H1 (cell line): ENCODE data around the gene TCF20. TPM values are rescaled to one million over a fixed set of nuclear protein-coding genes. Genes with fewer than 3 reads are reported as not detected.

Source experiments
- CTCF ChIA-PET: fragments of 300-600 bp; sonication (Branson Sonifier 250); formaldehyde crosslinking; loops from one replicate; lab custom pipeline; 2021; ENCODE audit not compliant: partially characterized antibody; lab: Charles Lee
- POLR2A ChIA-PET: fragments of 300-600 bp; sonication (Branson Sonifier 250); formaldehyde crosslinking; loops from one replicate; lab custom pipeline; 2021; ENCODE audit warnings: inconsistent platforms; ENCODE audit not compliant: partially characterized antibody; lab: Charles Lee
- DNase-seq, 2 experiments: peaks; one replicate each; pipeline versions ENCODE4 v3.0.0 to v3.0.0-alpha.2; 2010 to 2022; ENCODE audit warnings: low spot score in 2 of 2, low read depth in 1 of 2, mixed read lengths in 1 of 2
- FAIRE-seq: peaks from 2 replicates; lab custom pipeline; 2011; peaks lifted over from hg19 to GRCh38; lab: Jason Lieb, UNC
- H2AFZ ChIP-seq: 2 replicates; pipeline ENCODE4 v1.8.1; 2012; ENCODE audit warnings: low read length, inconsistent platforms
- H2AK5ac ChIP-seq: 2 replicates; pipeline ENCODE4 v1.6.1; 2013; ENCODE audit warnings: low read depth, low read length
- H2BK120ac ChIP-seq: replicated peaks from 2 replicates; pipeline ENCODE3; 2013; ENCODE audit warnings: low read depth, low read length, inconsistent platforms
- H2BK12ac ChIP-seq: 2 replicates; pipeline ENCODE4 v1.6.1; 2013; ENCODE audit warnings: low read depth, low read length
- H2BK15ac ChIP-seq: 2 replicates; pipeline ENCODE4 v1.6.1; 2013; ENCODE audit warnings: low read length
- H2BK20ac ChIP-seq: 2 replicates; pipeline ENCODE4 v1.6.1; 2013; ENCODE audit warnings: low read length
- H2BK5ac ChIP-seq: 2 replicates; pipeline ENCODE4 v1.6.1; 2013; ENCODE audit warnings: low read depth, low read length
- H3K14ac ChIP-seq: 2 replicates; pipeline ENCODE4 v1.6.1; 2013; ENCODE audit warnings: inconsistent platforms; ENCODE audit not compliant: insufficient read length
- H3K18ac ChIP-seq: 2 replicates; pipeline ENCODE4 v1.6.1; 2013; ENCODE audit warnings: low read length; ENCODE audit errors: extremely low read depth
- H3K23ac ChIP-seq: 2 replicates; pipeline ENCODE4 v1.6.1; 2013; ENCODE audit warnings: inconsistent platforms; ENCODE audit not compliant: insufficient read length
- H3K23me2 ChIP-seq: 2 replicates; pipeline ENCODE4 v1.6.1; 2013; ENCODE audit warnings: low read depth, low read length
- H3K27ac ChIP-seq: 2 replicates; pipeline ENCODE4 v1.6.1; 2011; ENCODE audit warnings: low read depth, low read length, inconsistent platforms
- H3K27me3 ChIP-seq, 4 experiments: replicated peaks in 1 of 4; 1 replicate in 1 of 4; 2 replicates in 3 of 4; pipeline versions ENCODE4 v1.6.1 to v1.8.1; 2011 to 2013; ENCODE audit warnings: low read length in 3 of 4, mild to moderate bottlenecking in 3 of 4, inconsistent platforms in 2 of 4, mixed read lengths in 2 of 4, moderate library complexity in 1 of 4; ENCODE audit not compliant: control insufficient read depth in 3 of 4, insufficient read depth in 3 of 4; ENCODE audit errors: extremely low read depth in 1 of 4
- H3K36me3 ChIP-seq, 4 experiments: 2 replicates each; pipeline versions ENCODE4 v1.6.1 to v1.8.1; 2011 to 2013; ENCODE audit warnings: mild to moderate bottlenecking in 4 of 4, low read length in 3 of 4, moderate library complexity in 2 of 4, control low read depth in 1 of 4, inconsistent platforms in 1 of 4; ENCODE audit not compliant: insufficient read depth in 4 of 4, control insufficient read depth in 2 of 4
- H3K4ac ChIP-seq: replicated peaks from 2 replicates; pipeline ENCODE3; 2013; ENCODE audit warnings: low read length, low read depth, mixed read lengths, inconsistent platforms; ENCODE audit not compliant: insufficient read length
- H3K4me1 ChIP-seq, 4 experiments: replicated peaks in 1 of 4; 1 replicate in 1 of 4; 2 replicates in 3 of 4; pipeline versions ENCODE4 v1.6.1 to v1.8.1; 2011 to 2013; ENCODE audit warnings: low read length in 3 of 4, inconsistent platforms in 2 of 4, mixed read lengths in 1 of 4; ENCODE audit not compliant: insufficient read depth in 4 of 4, control insufficient read depth in 3 of 4
- H3K4me2 ChIP-seq, 2 experiments: 2 replicates each; pipeline versions ENCODE4 v1.6.1 to v1.8.1; 2011 to 2013; ENCODE audit warnings: low read depth in 2 of 2, low read length in 2 of 2, control low read depth in 1 of 2, inconsistent platforms in 1 of 2, mild to moderate bottlenecking in 1 of 2; ENCODE audit not compliant: insufficient read depth in 1 of 2
- H3K4me3 ChIP-seq, 4 experiments: fragments of 200-600, 300-600 bp in 1 of 4; sonication (generic), shearing (Covaris generic), sonication (Bioruptor Twin) in 1 of 4; 2 replicates each; pipeline versions ENCODE4 v1.5.1 to v1.8.1; 2011 to 2016; ENCODE audit warnings: low read length in 4 of 4, low read depth in 3 of 4, control low read depth in 2 of 4, inconsistent platforms in 2 of 4, mild to moderate bottlenecking in 2 of 4, mixed read lengths in 1 of 4, moderate library complexity in 1 of 4; ENCODE audit not compliant: insufficient read depth in 2 of 4; ENCODE audit errors: extremely low read depth in 1 of 4
- H3K56ac ChIP-seq: replicated peaks from 2 replicates; pipeline ENCODE3; 2013; ENCODE audit warnings: low read depth, mild to moderate bottlenecking, mixed read lengths, low read length, inconsistent platforms; ENCODE audit not compliant: insufficient read length
- H3K79me1 ChIP-seq: 2 replicates; pipeline ENCODE4 v1.6.1; 2013; ENCODE audit warnings: low read depth, low read length, control low read depth
- H3K79me2 ChIP-seq, 2 experiments: 2 replicates each; pipeline versions ENCODE4 v1.6.1 to v1.8.1; 2012 to 2013; ENCODE audit warnings: low read length in 2 of 2, mild to moderate bottlenecking in 2 of 2, inconsistent platforms in 1 of 2; ENCODE audit not compliant: insufficient read depth in 2 of 2, control insufficient read depth in 1 of 2
- H3K9ac ChIP-seq, 4 experiments: replicated peaks in 1 of 4; 1 replicate in 1 of 4; 2 replicates in 3 of 4; pipeline versions ENCODE4 v1.6.1 to v1.8.1; 2011 to 2013; ENCODE audit warnings: low read depth in 3 of 4, low read length in 3 of 4, control low read depth in 2 of 4, mild to moderate bottlenecking in 2 of 4, moderate library complexity in 2 of 4, inconsistent platforms in 1 of 4; ENCODE audit errors: extremely low read depth in 1 of 4
- H3K9me3 ChIP-seq, 2 experiments: 2 replicates each; pipeline versions ENCODE4 v1.6.1 to v1.8.1; 2012 to 2013; ENCODE audit warnings: mild to moderate bottlenecking in 2 of 2, moderate library complexity in 2 of 2, control low read depth in 1 of 2, inconsistent platforms in 1 of 2, low read depth in 1 of 2, low read length in 1 of 2, mixed read lengths in 1 of 2; ENCODE audit not compliant: insufficient read depth in 2 of 2
- H4K20me1 ChIP-seq, 2 experiments: replicated peaks in 1 of 2; 2 replicates each; pipeline versions ENCODE3 to v1.8.1; 2011 to 2013; ENCODE audit warnings: inconsistent platforms in 2 of 2, low read length in 2 of 2, mild to moderate bottlenecking in 1 of 2; ENCODE audit not compliant: insufficient read depth in 2 of 2, control insufficient read depth in 1 of 2
- H4K5ac ChIP-seq: 2 replicates; pipeline ENCODE4 v1.6.1; 2013; ENCODE audit warnings: low read length, low read depth, mixed read lengths, inconsistent platforms; ENCODE audit not compliant: insufficient read length
- H4K8ac ChIP-seq: 2 replicates; pipeline ENCODE4 v1.8.0; 2013; ENCODE audit warnings: mild to moderate bottlenecking, moderate library complexity, low read length, inconsistent platforms; ENCODE audit not compliant: insufficient read depth; ENCODE audit errors: extremely low read depth
- H4K91ac ChIP-seq: replicated peaks from 2 replicates; pipeline ENCODE3; 2013; ENCODE audit warnings: low read length, mixed read lengths, inconsistent platforms; ENCODE audit not compliant: insufficient read length
- JUN ChIP-seq: IDR thresholded peaks from 2 replicates; pipeline ENCODE4 v1.6.1; 2011; ENCODE audit warnings: low read depth, mild to moderate bottlenecking, improper control_type of control experiment, low read length
- MAFK ChIP-seq: IDR thresholded peaks from 2 replicates; pipeline ENCODE4 v1.6.1; 2012; ENCODE audit warnings: low read depth, mild to moderate bottlenecking, improper control_type of control experiment, low read length
- whole genome bisulfite sequencing, 2 experiments: shearing (Covaris generic) in 1 of 2; methylation state at CpG; one replicate each; pipeline versions ENCODE4 v1.1.6 to v1.1.7; 2013 to 2015; ENCODE audit warnings: low lambda C conversion rate in 2 of 2, mixed read lengths in 2 of 2, inconsistent platforms in 1 of 2, low coverage in 1 of 2, missing lambda C conversion rate in 1 of 2; ENCODE audit not compliant: insufficient replicate concordance in 2 of 2, insufficient coverage in 1 of 2, insufficient read length in 1 of 2; ENCODE audit errors: extremely low coverage in 1 of 2, missing lambda C conversion rate in 1 of 2; 5-methylcytosine and 5-hydroxymethylcytosine counted together
- polyA plus RNA-seq, 7 experiments: library from polyadenylated mRNA; depleted of rRNA in 3 of 7; stranded (reverse) in 5 of 7; unstranded in 2 of 7; fragments of >200 nt in 5 of 7; fragments of 200-250 nt in 2 of 7; gene quantifications; 1 replicate in 5 of 7; 2 replicates in 1 of 7; 4 replicates in 1 of 7; pipeline versions ENCODE4 v1.2.1 to v1.2.3, GENCODE V29; 2011 to 2013; ENCODE audit warnings: missing spikeins in 2 of 7, mixed read lengths in 2 of 7
- total RNA-seq: library from RNA; stranded (reverse); fragmentation: NEBNext Ultra II Directional; extraction: Animal tissue kit (Norgen Biotek cat#: 25700); gene quantifications from 2 replicates; pipeline ENCODE4 v1.2.1, GENCODE V29; 2021

TCF20 gene
- total and polyA plus RNA-seq, 2 of the 8 experiments (the other 6 are each of a cell fraction or from before 2014, with no cell fraction given) = 22.0 to 79.8 TPM

DNA sequence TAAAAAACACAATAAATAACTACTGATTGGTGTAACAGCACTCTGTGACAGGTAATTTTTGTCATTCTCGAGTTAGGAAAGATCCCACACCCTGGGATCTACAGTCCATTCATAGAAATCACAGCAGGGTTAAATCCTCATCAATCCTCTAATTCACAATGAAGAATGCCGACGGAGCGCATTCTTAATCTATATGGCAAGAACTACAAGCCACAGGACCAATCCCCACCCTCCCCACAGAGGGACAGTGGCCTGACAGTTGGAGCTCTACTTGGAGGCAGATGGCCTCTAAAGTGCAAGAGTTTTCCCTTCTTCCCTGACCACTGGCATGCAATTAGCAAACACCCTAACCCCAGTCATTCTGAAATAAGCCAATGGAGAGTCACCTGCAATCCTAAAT is 34.2 kb downstream of the TCF20 start:
- Histone ChIP-seq H3K14ac (no peak overlapping the region), H2BK15ac (no peak overlapping the region), H4K91ac (no peak overlapping the region), H3K18ac (no peak overlapping the region), H3K56ac (no peak overlapping the region), H3K23ac (no peak overlapping the region), H3K4me2 (no peak overlapping the region; a peak in 1 of 4 replicates), H3K9me3 (peaks cover 0 to 15% of the 10 kb centered on the region in 2 experiments; a peak in 2 of 4 replicates), H2AK5ac (no peak overlapping the region), H2AFZ (no peak overlapping the region), H3K79me1 (peaks cover 5% of the 10 kb centered on the region; the same call in 1 of the 2 replicates), H3K79me2 (peaks cover 3 to 86% of the 10 kb centered on the region in 2 experiments), H3K23me2 (no peaks in the 10 kb centered on the region), H2BK5ac (no peak overlapping the region), H2BK12ac (no peak overlapping the region), H4K5ac (no peak overlapping the region), H3K4me3 (no peak overlapping the region), H4K20me1 (peaks cover 2 to 22% of the 10 kb centered on the region in 2 experiments), H3K9ac (no peak overlapping the region), H2BK20ac (no peak overlapping the region), H3K27ac (no peak overlapping the region), H3K36me3 (no peaks in the 10 kb centered on the region), H3K4me1 (peaks cover 0 to 2% (median 2%) of the 10 kb centered on the region in 4 experiments; a peak in 2 of 7 replicates), H3K4ac (no peak overlapping the region), H4K8ac (no peak overlapping the region), H2BK120ac (no peak overlapping the region), H3K27me3 (no peaks in the 10 kb centered on the region)
- 84% methylated on average over 4 of the region's 4 CpGs; no CpG with 5 or more reads in 1 of the 2 experiments for WGBS, 2 experiments
- peak; percentile 33; the same call in 1 of the 2 replicates for TF ChIP-seq MAFK
- no peak for TF ChIP-seq JUN
- POLR2A ChIA-PET = interaction anchor here (1.0 kb wide), 1 partner anchor 19 kb away, joined by 3 read pairs; no protein-coding TSS in a partner anchor
- DNase-seq = no peak
- FAIRE-seq = no peak
- CTCF ChIA-PET = no interaction called here
